ENCODE data around the gene DNAH14.

DNA sequence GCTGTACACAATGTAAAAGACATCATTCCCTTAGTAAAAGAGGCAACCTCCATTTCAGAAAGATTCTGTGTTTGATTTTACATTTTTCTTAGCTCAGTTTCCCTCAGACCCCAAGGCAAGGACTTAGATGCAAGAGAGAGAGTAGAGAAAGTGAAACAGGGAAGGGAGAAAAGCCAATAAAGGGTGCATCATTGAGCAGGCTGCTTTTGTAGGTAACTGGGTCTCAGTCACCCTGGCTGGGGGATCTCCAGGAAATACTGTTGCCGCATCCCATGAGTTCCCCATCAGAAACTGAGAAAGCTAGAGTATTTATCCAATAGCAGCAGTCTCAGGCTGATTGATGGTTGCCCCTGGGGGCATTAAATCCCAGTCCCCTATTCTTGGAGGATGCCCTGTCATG lies 23.1 kb upstream of the DNAH14 start:
- no peak for TF ChIP-seq RAD21 (CRISPR knock-in tag; IDR thresholded peaks at IDR 0.05)
- no peak for TF ChIP-seq EED (CRISPR knock-in tag; IDR thresholded peaks at IDR 0.05)
